OCI-LY1 (cell line): ENCODE measurements around the gene C7orf25.

Source experiments
- CTCF ChIP-seq: fragments of 200-600 bp; sonication (generic), shearing (Covaris generic); IDR thresholded peaks from 2 replicates; pipeline ENCODE4 v1.5.1; 2017; ENCODE audit warnings: mild to moderate bottlenecking, antibody characterized with exemption, low read length, moderate library complexity, mixed read lengths
- EZH2 ChIP-seq: fragments of 200-600 bp; sonication (generic), shearing (Covaris generic); IDR thresholded peaks from 2 replicates; pipeline ENCODE4 v1.8.0; 2017; ENCODE audit warnings: borderline replicate concordance, mixed run types, mild to moderate bottlenecking, antibody characterized with exemption, low read length, moderate library complexity, mixed read lengths

DNA sequence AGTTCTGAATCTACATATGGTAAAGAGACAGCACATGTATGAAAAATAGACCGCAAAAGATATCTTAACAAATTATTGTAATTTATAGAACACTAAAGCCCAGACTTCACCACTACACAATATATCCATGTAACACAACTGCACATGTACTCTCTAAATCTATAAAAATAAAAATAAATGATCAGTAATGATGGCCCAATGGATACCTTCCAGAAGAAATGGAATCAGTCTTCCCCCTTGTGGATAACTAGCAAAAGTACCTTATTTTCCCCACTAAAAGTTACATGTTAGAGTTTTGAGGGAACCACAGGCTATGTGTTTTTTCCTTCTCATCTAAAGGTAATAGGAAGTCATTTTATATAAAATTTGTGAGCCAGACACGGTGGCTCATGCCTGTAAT, 25.7 kb downstream of the C7orf25 start:
- TF ChIP-seq CTCF (peak; percentile 24; the same call in 1 of the 2 replicates), EZH2 (no peak)
